ENCODE measurements around the gene NSA2.
"Not testable (repeated sequence)": the region's sequence is repeated elsewhere in the genome, so short reads cannot be mapped to it uniquely, and the experiment has no call there.

The NSA2 gene

DNA sequence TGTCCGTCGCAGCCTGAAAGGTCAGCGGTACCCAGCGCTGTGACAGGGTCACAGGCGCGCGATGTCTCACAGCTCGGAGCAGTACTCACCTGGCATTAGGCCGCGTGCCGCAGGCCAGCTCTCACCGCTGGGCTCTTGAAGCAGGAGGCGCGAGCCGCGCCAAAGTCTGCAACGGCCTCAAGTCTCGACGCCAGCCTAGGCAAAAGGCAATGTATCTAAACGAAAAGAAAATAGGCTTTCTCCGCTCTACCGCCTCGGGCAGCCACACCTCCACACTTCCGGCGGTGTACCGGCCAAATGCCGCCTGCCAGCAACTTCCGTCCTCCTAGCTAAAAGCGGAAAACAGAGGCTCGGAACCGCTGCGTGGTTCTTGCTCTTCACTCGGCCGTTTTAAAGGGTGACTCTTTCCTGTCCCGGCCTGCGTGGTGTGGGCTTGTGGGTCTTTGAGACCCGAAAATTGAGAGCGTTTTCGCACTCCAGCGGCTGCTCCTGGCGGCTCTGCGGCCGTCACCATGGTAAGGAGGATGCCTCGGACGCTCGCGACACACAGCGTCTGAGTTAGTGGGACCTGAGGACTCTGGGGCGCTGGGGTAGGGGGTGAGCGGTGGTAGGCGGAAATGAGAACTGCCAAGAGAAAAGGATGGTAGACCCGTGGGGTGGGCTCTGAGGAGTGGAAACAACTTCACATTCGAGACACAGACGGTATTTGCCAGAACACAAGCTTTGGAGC lies at the start of gene NSA2, which contains the start of gene GFM2:
TSS of gene NSA2 (plus strand) at position 401 of the 730 bp plus-strand sequence. CDS start at position 513, 112 bp downstream.
TSS of gene GFM2 (minus strand) at position 269 of the 730 bp plus-strand sequence. CDS start 3,375 bp downstream, outside the sequence.
- peak; percentile 88 for DNase-seq (ENCODE audit: low read depth, low spot score)

DNA sequence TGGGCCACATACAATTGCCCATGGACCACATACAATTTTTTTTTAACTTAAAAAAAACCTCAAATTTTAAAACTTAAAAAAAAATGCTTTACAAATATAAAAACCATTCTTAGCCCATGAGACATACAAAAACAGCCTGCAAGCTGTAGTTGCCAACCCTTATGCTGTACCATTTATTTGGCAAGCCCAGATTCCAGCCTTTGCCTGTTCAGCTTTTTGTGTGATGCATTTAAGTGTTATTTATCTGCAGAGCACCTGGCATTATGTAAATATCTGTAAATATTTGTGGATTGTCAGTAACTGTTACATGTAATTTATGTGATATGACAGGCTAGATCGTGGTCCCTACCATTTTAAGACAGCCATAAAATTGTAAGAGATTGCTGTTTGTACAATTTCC lies 49.5 kb upstream of the NSA2 start:
- DNase-seq (ENCODE audit: low read depth, low spot score): no peak

DNA sequence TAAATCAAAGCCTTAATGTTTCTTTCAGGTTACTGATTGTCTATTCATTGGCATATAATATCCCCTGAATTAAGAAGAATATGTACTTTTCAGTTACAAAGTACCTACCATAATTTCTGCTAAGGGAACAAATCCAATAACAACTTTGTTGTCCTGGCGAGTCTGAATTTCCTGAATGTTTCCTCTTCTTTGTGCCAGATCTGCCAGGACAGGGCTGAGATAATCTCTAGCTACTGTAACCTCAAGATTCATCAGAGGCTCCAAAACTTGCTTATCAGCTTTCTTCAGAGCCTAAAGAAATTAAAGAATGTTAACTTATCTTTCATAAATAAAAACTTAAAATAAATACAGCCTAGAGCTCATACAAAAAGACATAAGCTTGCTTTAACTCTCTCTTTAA lies 44.8 kb upstream of the NSA2 start:
- no peak for DNase-seq (ENCODE audit: low read depth, low spot score)

DNA sequence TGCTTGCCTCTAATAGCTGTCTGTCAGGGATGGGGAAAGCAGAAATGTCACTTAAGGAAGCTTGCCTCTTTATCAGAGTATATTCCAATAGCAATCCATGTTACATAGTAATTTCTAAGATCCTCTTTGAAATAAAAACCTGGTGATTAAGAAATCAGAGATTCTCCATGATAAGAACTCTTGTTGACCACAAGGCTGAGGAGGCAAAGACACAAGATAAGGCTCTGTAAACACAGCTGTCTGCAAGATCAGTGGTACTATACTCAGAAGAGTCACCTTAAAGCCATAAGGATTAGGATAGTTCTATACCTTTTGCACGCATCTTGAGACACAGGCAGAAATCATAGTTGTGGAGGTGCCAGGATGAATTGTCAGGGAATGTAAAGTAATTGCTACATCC lies 41.7 kb upstream of the NSA2 start:
- DNase-seq (ENCODE audit: low read depth, low spot score): no peak

DNA sequence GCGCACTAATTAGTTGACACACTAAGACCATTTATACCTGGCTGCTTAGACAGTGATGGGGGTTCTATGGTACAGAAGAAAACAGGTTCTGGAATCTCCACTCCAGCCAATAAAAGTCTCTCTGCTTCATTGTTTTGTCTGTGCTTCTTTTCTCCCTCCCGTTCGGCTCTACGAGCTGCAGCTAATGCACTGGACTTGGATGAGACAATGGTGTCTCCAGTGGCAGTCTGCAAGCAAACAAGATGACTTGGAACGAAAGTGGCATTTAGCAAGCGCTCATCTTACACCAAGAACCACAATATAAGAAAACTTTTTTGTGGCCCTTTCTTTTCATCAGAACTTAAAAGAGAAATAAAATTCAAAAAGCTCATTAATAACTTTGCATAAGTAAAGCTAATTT lies 30.3 kb upstream of the NSA2 start:
- DNase-seq (ENCODE audit: low read depth, low spot score): no peak

DNA sequence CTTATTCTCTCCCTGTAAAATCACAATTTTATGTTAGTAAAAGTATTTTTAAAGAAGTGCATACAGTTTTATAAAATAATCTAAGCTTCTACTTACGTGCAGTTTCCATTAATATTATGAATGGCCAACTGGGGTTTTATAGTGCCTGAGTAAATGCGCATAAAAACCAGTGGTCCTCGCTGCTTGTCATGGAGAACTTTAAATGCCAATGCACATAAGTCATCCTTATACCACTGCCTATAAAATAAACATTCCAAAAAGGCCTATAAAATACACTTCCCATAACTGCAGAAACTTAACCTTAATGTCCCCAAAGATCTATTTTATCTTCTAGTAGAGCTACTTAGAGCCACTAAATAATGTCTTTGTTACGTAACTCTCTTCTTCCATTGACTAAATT lies 28.6 kb upstream of the NSA2 start:
- no peak for DNase-seq (ENCODE audit: low read depth, low spot score)

DNA sequence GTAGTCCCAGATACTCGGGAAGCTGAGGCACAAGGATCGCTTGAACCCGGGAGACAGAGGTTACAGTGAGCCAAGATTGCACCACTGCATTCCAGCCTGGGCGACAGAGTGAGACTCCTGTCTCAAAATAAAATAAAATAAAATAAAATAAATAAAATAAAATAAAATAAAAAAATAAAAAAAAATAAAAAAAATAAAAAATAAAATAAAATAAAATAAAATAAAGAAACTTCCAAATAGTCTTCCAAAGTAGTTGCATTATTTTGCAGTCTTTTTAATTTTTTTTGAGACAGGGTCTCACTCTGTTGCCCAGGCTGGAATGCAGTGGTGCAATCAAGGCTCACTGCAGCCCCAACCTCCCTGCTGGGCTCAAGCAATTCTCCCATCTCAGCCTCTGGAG lies 18.3 kb upstream of the NSA2 start:
- not testable (repeated sequence) for DNase-seq (ENCODE audit: low read depth, low spot score)

DNA sequence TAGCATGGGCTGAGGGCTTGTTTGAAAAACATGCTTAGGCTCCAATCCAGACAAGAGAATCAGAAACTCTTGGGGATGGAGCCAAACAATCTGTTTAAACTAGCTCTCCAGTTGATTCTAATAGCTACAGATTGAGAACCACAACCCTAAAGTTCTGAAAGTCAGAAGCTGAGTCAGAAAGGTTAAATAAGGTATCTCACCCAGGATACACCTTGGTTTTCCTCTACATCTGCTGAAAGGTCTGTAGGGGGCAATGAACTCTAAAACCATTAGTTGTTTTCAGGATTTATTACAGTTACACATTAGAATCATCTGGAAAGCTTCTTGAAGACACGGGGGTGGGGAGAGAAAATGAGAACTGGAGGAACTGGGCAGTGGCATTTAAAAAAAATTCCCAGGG lies 5.8 kb upstream of the NSA2 start:
- DNase-seq (ENCODE audit: low read depth, low spot score): no peak

DNA sequence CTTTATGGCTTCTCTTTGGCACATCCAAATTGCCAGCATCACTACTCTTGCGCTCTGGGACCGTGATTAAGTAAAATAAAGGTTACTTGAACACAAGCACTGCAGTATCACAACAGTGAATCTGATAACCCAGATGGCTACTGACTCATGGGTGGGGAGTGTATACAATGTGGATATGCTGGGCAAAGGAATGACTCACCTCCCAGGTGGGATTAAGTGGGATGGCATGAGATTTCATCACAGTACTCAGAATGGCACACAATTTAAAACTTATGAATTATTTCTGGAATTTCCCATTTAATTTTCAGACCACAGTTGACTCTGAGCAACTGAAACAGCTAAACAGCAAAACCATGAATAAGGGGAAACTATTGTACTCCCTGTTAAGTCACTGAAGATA lies 4.5 kb upstream of the NSA2 start:
- no peak for DNase-seq (ENCODE audit: low read depth, low spot score)

DNA sequence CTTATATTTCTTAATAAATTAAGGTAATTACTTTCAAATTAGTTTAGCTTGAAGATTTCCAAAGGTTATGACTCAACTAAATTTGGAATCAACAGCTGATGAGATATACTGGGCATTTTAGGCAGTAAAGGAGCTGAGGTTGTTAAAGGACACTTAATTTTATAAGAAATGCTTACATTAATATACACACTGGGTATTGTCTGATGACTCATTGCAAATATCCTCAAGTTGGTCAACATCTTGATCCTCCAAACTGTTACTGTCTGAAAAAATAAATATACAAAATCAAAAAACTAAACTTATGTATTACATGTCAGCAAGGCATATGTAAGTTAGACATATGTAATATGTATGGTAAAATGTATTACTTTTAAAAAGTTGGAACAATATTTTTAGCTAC lies 3.5 kb upstream of the NSA2 start:
- no peak for DNase-seq (ENCODE audit: low read depth, low spot score)

DNA sequence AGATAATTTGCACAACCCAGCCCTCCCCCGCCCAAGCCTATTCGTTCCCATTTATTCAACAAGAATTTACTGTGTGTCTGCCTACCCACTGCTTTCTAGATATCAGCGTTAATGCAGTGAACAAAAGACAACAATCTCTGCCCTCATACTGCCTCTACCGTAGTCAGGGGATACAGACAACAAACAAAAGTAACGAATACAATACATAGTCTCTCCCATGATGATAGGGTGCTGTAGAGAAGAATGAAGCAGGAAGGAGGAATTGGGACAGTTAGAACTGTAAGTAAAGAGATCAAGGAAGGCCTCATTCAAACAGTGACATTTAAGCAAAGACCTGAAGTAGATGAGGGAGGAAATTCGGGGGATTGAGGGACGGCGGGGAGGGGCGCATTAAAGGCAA lies 1.8 kb upstream of the NSA2 start:
- DNase-seq (ENCODE audit: low read depth, low spot score): no peak

DNA sequence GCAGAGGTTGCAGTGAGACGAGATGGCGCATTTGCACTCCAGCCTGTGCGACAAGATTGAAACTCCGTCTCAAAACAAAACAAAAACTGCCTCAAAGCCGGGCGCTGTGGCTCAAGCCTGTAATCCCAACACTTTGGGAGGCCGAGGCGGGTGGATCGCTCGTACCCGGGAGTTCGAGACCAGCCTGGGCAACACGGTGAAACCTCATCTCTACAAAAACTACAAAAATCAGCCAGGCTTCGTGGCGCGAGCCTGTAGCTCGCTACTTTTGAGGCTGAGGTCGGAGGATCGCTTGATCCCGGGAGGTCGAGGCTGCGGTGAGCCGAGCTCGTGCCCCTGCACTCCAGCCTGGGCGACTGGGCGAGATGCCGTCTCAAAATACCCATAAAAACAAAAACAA lies 1.1 kb upstream of the NSA2 start:
- no peak for DNase-seq (ENCODE audit: low read depth, low spot score)

DNA sequence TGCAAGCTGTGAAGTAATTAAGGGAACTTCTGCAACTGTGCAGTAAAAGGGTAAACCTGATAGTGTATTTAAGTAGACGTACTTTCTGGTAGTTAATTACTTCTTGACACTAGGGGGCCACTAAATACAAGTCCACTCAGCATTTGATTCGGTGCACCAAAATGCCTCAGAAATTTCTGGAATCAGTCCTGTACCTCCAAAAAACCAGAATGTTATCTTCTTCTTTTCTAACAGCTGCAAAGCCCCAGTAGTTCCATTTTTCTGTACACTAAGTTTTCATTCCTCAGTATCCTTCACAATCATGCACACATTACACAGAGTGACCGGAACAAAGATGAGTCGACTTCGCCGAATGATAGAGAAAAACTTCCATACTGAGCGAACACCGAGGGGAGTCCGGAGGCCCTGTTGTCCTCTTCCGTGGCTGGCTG lies 616 bp upstream of the NSA2 start:
- DNase-seq (ENCODE audit: low read depth, low spot score): no peak

DNA sequence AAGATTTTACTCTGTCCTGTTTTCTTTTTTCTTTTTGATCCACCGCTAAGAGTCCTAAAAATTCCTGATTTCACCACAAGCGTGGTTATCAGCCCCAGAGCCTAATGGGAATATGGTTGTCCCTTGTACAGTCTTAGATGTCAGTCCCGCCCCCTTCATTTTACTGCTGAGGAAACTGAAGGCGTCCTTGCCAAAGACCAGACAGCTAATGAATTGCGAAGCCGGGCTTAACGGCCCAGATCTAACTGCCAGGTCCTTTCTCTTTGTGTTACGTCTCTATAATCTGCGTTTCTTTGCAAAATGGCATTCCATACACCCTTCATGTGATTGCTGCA lies 497 bp downstream of the NSA2 start:
- DNase-seq (ENCODE audit: low read depth, low spot score): no peak

DNA sequence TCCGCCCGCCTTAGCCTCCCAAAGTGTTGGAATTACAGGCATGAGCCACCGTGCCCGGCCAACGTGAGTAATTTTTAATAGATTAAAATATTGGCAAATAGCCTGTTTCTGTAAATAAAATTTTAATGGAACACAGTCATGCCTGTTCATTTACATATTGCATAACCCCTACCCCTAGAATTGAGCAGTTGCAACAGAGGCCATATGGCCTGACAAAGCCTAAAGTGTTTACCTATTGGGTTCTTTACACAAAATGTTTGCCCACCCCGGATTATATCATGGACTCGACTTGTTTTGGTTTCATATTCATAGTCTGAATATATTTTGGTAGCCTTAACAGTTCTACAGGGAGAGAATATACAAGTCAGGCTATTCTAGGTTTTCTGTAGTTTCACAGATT lies 5.3 kb downstream of the NSA2 start:
- no peak for DNase-seq (ENCODE audit: low read depth, low spot score)

DNA sequence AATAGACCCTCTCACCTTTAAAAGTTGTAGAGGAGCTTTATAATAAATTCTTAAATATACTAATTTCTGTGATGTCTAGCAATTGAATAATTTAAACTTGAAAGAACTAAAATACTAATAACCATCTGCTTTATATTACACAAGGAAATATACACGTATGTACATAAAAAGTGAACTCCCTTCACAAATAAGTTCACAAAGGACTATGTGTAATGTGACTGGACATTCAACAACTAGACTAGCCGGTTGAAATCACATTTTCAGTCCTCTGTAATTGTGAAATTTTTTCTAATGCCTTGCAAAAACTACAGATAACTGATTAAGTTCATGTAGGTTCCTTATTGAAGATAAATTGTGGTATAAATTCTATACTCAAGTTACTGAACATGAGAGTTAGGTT lies 11.6 kb downstream of the NSA2 start:
- no peak for DNase-seq (ENCODE audit: low read depth, low spot score)

DNA sequence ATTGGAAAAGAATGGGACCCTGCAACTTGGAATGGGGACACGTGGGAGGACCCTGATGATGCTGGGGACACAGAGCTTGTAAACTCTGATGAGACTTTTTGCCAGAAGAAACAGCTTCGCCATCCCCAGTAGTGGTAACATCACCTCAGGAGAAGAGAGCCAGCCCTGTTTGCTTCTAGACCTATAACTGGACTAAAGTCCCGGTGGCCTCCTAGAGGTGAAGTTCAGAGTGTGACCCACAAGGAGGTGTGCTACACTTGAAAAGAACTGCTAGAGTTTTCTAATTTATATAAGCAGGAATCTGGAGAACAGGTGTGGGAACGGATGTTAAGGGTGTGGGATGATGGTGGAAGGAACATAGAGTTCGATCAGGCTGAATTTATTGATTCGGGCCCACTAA lies 19.8 kb downstream of the NSA2 start:
- no peak for DNase-seq (ENCODE audit: low read depth, low spot score)

DNA sequence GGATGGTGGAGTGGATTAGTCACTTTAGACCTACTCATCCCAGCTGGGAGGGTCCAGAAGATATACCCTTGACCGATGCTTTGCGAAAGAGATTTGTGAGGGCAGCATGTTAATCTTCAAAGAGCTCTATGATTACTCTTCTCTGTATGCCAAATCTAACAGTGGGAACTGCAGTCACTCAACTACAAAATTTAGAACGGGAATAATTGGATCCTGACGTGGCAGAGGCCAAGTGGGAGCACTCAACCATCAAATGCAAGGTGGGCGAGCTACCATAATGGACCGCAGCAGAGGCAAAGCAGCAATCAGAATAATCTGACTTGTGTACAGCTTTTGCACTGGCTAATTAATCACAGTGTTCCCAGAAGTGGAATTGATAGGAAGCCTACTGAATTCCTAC lies 20.4 kb downstream of the NSA2 start:
- DNase-seq (ENCODE audit: low read depth, low spot score): no peak

DNA sequence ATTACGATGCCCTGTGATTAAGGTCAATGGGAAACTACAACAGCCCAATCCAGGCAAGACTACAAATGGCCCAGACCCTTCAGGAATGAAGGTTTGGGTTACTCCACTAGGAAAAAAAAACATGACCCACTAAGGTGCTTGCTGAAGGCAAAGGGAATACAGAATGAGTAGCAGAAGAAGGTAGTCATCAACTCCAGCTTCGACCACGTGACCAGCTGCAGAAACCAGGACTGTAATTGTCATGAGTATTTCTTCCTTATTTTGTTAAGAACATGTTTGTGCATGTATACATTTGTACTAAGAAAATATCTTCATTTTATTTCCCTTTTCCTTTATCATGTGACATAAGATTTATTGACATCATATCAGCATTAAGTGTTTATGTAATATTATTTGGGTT lies 24.6 kb downstream of the NSA2 start:
- not testable (repeated sequence) for DNase-seq (ENCODE audit: low read depth, low spot score)

DNA sequence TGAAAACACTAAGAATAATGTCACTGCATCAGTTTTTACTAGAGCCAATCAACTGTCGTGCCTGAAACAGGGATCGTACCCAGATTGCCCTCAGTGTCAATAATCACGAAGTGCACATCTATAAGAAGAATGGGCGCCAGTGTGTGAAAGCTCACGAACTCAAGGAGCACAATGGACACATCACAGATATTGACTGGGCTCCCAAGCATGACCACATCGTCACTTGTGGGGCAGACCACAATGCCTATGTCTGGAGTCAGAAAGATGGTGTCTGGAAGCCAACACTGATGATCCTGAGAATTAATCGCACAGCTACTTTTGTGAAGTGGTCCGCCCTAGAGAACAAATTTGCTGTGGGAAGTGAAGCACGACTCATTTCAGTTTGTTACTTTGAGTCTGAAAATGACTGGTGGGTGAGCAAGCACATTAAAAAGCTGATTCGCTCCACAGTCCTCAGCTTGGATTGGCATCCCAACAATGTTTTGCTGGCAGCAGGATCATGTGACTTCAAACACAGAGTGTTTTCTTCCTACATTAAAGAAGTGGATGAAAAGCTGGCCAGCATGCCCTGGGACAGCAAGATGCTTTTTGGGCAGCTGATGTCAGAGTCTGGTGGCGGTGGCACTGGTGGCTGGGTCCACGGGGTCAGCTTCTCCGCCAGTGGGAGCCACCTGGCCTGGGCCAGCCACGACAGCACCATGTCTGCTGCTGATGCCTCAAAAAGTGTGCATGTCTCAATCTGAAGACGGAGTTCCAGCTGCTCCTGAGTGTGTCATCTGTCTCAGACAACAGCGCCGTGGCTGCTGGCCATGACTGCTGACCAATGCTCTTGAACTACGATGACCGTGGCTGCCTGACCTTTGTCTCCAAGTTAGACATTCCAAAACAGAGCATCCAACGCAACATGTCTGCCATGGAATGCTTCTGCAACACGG lies 32.2 kb downstream of the NSA2 start:
- no peak for DNase-seq (ENCODE audit: low read depth, low spot score)

DNA sequence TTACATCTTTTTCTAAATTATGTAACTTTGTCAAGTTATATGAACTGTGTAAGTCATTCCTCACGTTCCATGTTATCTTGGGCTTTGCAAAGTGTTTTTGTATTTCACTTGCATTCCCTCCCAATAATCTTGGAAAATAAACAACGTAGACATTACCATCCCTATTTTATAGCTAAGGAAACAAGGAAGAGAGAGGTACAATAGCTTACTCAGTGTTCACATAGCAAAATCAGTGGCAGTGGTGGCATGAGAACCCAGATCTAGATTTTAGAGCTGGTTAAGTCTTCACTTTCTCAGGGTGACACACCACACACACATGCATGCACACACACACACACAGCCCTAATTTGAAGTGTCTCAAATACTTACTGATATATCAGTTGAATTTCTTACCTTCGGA lies 34.1 kb downstream of the NSA2 start:
- DNase-seq (ENCODE audit: low read depth, low spot score): no peak

DNA sequence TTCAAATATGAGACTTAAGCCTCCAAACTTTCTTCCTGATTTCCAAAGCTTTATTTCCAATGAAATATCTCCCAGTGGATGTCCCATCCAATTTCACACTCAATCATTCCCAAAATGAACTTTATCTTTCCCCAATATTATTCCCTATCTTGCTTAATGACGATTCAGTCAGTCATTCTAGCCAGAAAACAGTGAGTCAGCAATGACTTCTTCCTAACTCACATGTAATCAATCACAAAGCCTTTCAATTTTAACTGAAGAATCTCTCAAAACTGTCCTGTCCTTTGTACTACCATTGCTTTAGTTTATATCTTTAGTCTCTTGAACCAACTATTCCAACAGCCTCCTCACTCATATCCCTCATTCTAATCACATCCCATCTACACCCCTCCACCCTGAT lies 34.9 kb downstream of the NSA2 start:
- DNase-seq (ENCODE audit: low read depth, low spot score): no peak

DNA sequence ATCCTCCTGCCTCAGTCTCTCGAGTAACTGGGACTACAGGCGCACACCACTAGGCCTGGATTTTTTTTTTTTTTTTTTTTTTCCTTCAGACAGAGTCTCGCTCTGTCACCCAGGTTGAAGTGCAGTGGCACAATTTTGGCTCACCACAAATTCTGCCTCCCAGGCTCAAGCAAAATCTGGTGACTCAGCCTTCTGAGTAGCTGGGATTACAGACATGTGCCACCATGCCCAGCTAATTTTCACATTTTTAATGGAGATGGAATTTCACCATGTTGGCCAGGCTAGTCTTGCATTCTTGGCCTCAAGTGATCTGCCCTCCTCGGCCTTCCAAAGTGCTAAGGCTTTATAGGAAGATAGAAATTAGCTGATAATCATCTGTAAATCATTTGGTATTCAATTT lies 43.9 kb downstream of the NSA2 start:
- no peak for DNase-seq (ENCODE audit: low read depth, low spot score)
